ENCODE measurements around the gene SLC41A1.
"Not testable (repeated sequence)": the region's sequence is repeated elsewhere in the genome, so short reads cannot be mapped to it uniquely, and the experiment has no call there.

SLC41A1 gene

DNA sequence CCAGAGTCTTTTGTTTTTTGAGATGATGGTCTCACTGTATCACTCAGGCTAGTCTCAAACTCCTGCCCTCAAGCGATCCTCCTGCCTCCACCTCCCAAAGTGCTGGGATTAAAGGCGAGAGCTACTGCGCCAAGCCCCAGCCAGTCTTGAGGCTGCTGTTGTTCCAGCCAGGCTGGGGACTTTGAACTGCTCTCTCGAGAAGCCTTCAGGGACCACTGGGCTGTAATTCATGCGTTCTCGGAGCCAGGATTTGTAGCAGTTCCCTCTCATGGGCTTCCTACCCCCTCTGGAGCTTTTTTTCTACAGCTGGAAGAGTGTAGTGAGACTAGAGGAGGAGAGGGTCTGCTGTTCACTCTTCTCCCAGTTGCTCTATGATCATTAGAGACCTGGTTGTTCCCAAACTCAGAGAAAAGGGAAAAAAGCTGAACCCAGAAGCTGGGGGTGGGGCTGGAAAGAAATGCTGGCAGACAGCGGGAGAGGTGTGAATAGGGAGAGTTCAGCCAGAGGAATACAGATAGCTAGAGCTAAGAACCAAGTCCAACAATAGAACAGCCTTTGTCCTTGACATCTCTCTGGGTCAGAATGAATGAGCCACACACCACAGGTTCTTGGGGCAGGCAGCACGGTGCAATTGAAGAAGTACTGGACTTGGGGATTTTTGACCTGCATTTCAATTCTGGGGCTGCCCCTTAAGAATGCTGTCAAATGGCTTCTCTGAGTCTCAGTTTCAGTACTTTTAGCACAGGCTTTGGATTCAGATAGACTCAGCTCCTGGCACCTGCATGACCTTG lies 13.2 kb upstream of the SLC41A1 start:
- H3K9me3 ChIP-seq (ENCODE audit: low read depth, low read length) = no peaks in the 10 kb centered on the region

DNA sequence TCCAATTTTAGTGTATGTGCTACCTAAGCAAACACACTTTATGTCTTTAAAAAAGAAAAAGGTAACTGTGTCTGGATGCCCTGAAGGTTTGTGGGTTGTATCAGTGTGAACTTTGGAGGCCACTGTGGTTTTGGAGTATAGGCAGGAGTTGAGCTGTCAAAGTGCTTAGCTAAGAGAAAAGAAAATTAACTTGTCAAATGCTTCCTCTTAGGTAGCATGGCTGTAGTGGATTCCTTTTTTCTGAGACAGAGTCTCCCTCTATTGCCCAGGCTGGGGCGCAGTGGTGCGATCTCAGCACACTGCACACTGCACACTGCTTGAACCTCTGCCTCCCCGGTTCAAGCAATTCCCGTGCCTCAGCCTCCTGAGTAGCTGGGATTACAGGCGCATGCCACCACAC lies 11.2 kb upstream of the SLC41A1 start:
- no peak overlapping the region for H3K27ac ChIP-seq
- H3K4me3 ChIP-seq = no peak overlapping the region

More for the DNA sequence above, 13.2 kb upstream of the SLC41A1 start:
- H3K36me3 ChIP-seq (ENCODE audit: insufficient read depth, low read length) = no peaks in the 10 kb centered on the region
- no peak overlapping the region for H3K27ac ChIP-seq
- no peak overlapping the region for H3K9ac ChIP-seq (ENCODE audit: insufficient read length)
- H3K4me3 ChIP-seq = no peak overlapping the region
- DNase-seq (ENCODE audit: low read depth, low spot score) = no peak
- TF ChIP-seq POLR2AphosphoS5 (IDR thresholded peaks at IDR 0.05; ENCODE audit: borderline replicate concordance, low read depth, low read length) (no peak), EZH2 (IDR thresholded peaks at IDR 0.05) (no peak), FOXP2 (optimal IDR thresholded peaks at IDR 0.05; ENCODE audit: control extremely low read depth, extremely low read length, insufficient read depth) (no peak)

DNA sequence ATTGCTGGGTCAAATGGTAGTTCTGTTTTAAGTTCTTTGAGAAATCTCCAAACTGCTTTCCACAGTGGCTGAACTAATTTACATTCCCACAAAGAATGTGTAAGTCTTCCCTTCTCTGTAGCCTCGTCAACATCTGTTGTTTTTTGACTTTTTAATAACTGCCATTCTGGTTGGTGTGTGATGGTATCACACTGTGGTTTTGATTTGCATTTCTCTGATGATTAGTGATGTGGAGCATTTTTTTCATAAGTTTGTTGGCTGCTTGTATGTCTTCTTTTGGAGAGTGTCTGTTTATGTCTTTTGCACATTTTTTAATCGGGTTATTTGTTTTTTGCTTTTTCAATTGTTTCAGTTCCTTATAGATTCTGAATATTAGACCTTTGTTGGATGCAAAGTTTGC lies 10.3 kb upstream of the SLC41A1 start:
- H3K27ac ChIP-seq; H3K9me3 ChIP-seq (ENCODE audit: low read depth, low read length); H3K36me3 ChIP-seq (ENCODE audit: insufficient read depth, low read length); DNase-seq (ENCODE audit: low read depth, low spot score); H3K4me3 ChIP-seq; H3K9ac ChIP-seq (ENCODE audit: insufficient read length): not testable (repeated sequence)

More for the DNA sequence above, 11.2 kb upstream of the SLC41A1 start:
- TF ChIP-seq EZH2 (IDR thresholded peaks at IDR 0.05) (no peak), POLR2AphosphoS5 (IDR thresholded peaks at IDR 0.05; ENCODE audit: borderline replicate concordance, low read depth, low read length) (no peak), FOXP2 (optimal IDR thresholded peaks at IDR 0.05; ENCODE audit: control extremely low read depth, extremely low read length, insufficient read depth) (no peak)
- Histone ChIP-seq H3K9ac (ENCODE audit: insufficient read length) (no peak overlapping the region), H3K36me3 (ENCODE audit: insufficient read depth, low read length) (no peaks in the 10 kb centered on the region), H3K9me3 (ENCODE audit: low read depth, low read length) (no peaks in the 10 kb centered on the region)
- no peak for DNase-seq (ENCODE audit: low read depth, low spot score)

DNA sequence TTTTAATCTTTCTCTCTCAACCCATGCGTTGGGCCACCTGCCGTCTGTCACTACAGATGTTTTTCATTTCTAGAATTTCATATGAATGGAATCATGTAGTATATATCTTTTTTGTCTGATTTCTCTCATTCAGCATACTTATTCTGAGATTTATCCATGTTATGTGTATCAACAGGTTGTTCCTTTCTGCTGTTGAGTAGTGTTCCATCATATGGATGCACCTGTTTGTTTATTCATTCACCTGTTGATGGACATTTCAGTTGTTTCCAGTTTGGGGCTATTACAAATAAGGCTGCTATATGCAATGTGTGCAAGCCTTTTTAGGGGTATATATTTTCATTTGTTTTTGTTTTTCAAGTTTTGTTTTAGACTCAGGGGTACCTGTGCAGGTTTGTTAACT lies 9.4 kb upstream of the SLC41A1 start:
- no peaks in the 10 kb centered on the region for H3K9me3 ChIP-seq (ENCODE audit: low read depth, low read length)
- no peak overlapping the region for H3K27ac ChIP-seq
- no peak overlapping the region for H3K4me3 ChIP-seq
- no peak overlapping the region for H3K9ac ChIP-seq (ENCODE audit: insufficient read length)
- H3K36me3 ChIP-seq (ENCODE audit: insufficient read depth, low read length) = no peaks in the 10 kb centered on the region
- TF ChIP-seq EZH2 (IDR thresholded peaks at IDR 0.05) = no peak
- no peak for TF ChIP-seq FOXP2 (optimal IDR thresholded peaks at IDR 0.05; ENCODE audit: control extremely low read depth, extremely low read length, insufficient read depth)
- TF ChIP-seq POLR2AphosphoS5 (IDR thresholded peaks at IDR 0.05; ENCODE audit: borderline replicate concordance, low read depth, low read length) = no peak
- no peak for DNase-seq (ENCODE audit: low read depth, low spot score)

DNA sequence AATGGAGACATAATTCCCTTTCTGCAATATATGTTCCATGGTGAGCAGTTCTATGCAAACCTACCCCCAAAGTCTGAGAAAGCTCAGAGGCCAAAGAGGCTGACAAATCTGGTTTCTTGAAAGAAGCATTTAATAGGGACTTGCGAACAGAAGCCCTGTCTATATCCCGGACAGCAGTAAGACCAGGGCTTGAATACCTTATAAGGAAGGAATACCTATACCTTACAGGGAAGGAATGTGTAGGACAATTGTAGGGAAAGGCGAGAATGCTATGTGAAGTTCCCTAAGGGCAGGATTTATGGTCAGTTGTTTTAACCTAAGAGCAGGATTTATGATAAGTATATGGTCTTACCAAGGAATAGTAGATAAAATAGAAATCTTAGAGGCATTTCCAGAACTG lies 5.0 kb upstream of the SLC41A1 start:
- Histone ChIP-seq H3K36me3 (ENCODE audit: insufficient read depth, low read length) (no peaks in the 10 kb centered on the region), H3K27ac (no peak overlapping the region), H3K9me3 (ENCODE audit: low read depth, low read length) (no peaks in the 10 kb centered on the region), H3K4me3 (no peak overlapping the region), H3K9ac (ENCODE audit: insufficient read length) (no peak overlapping the region)
- TF ChIP-seq POLR2AphosphoS5 (IDR thresholded peaks at IDR 0.05; ENCODE audit: borderline replicate concordance, low read depth, low read length) (no peak), EZH2 (IDR thresholded peaks at IDR 0.05) (no peak), FOXP2 (optimal IDR thresholded peaks at IDR 0.05; ENCODE audit: control extremely low read depth, extremely low read length, insufficient read depth) (no peak)
- no peak for DNase-seq (ENCODE audit: low read depth, low spot score)

DNA sequence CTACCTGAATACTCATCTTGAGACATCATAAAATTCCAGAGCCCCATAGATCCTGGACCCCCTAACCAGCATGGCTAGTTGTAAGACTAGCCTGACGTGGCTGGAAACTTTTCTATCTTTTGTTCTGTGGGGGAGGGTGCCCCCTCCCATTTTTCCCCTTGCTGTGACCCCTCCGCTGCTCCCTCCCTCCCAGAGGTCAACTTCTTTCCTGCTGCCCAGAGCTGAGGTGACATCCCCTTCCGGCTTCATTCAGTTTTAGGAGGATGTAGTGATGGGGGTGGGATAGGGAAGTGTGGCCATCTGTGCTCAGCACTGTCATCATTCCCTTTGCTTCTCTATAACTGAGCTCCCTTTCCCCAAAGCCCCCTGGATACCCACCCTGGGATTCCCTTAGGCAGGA lies 4.4 kb upstream of the SLC41A1 start:
- H3K9me3 ChIP-seq (ENCODE audit: low read depth, low read length) = no peaks in the 10 kb centered on the region
- no peak overlapping the region for H3K27ac ChIP-seq
- H3K4me3 ChIP-seq = no peak overlapping the region

GRCh38 chr1:205813755-205814058 lies 709 bp upstream of the SLC41A1 start:
- TF ChIP-seq FOXP2 (optimal IDR thresholded peaks at IDR 0.05; ENCODE audit: control extremely low read depth, extremely low read length, insufficient read depth) (no peak), EZH2 (IDR thresholded peaks at IDR 0.05) (no peak), POLR2AphosphoS5 (IDR thresholded peaks at IDR 0.05; ENCODE audit: borderline replicate concordance, low read depth, low read length) (no peak)
- Histone ChIP-seq H3K4me3 (peak overlapping the region; percentile 92), H3K9me3 (ENCODE audit: low read depth, low read length) (no peaks in the 10 kb centered on the region), H3K9ac (ENCODE audit: insufficient read length) (peak overlapping the region; percentile 64), H3K27ac (no peak overlapping the region), H3K36me3 (ENCODE audit: insufficient read depth, low read length) (no peaks in the 10 kb centered on the region)
- DNase-seq (ENCODE audit: low read depth, low spot score) = no peak

More for the DNA sequence above, 4.4 kb upstream of the SLC41A1 start:
- no peak for TF ChIP-seq EZH2 (IDR thresholded peaks at IDR 0.05)
- no peak for TF ChIP-seq FOXP2 (optimal IDR thresholded peaks at IDR 0.05; ENCODE audit: control extremely low read depth, extremely low read length, insufficient read depth)
- no peak for DNase-seq (ENCODE audit: low read depth, low spot score)
- Histone ChIP-seq H3K9ac (ENCODE audit: insufficient read length) (no peak overlapping the region), H3K36me3 (ENCODE audit: insufficient read depth, low read length) (no peaks in the 10 kb centered on the region)

- H3K9ac ChIP-seq (ENCODE audit: insufficient read length) = peak overlapping the region; percentile 86
- H3K4me3 ChIP-seq = peak overlapping the region; percentile 92
- no peaks in the 10 kb centered on the region for H3K9me3 ChIP-seq (ENCODE audit: low read depth, low read length)
- H3K36me3 ChIP-seq (ENCODE audit: insufficient read depth, low read length) = no peaks in the 10 kb centered on the region
- no peak for DNase-seq (ENCODE audit: low read depth, low spot score)
- H3K27ac ChIP-seq = no peak overlapping the region
- no peak for TF ChIP-seq FOXP2 (optimal IDR thresholded peaks at IDR 0.05; ENCODE audit: control extremely low read depth, extremely low read length, insufficient read depth)
Measured at GRCh38 chr1:205812271-205812877, 624 bp downstream of the SLC41A1 start.

GRCh38 chr1:205811660-205812059 lies 1.3 kb downstream of the SLC41A1 start:
- Histone ChIP-seq H3K27ac (no peak overlapping the region), H3K4me3 (peak overlapping the region; percentile 92), H3K9me3 (ENCODE audit: low read depth, low read length) (no peaks in the 10 kb centered on the region), H3K36me3 (ENCODE audit: insufficient read depth, low read length) (no peaks in the 10 kb centered on the region), H3K9ac (ENCODE audit: insufficient read length) (peak overlapping the region; percentile 86)
- TF ChIP-seq EZH2 (IDR thresholded peaks at IDR 0.05) (no peak), POLR2AphosphoS5 (IDR thresholded peaks at IDR 0.05; ENCODE audit: borderline replicate concordance, low read depth, low read length) (no peak), FOXP2 (optimal IDR thresholded peaks at IDR 0.05; ENCODE audit: control extremely low read depth, extremely low read length, insufficient read depth) (no peak)
- DNase-seq (ENCODE audit: low read depth, low spot score) = no peak

Measured in SK-N-MC (cell line).